Measurements from ENCODE around the gene ASPN.

DNA sequence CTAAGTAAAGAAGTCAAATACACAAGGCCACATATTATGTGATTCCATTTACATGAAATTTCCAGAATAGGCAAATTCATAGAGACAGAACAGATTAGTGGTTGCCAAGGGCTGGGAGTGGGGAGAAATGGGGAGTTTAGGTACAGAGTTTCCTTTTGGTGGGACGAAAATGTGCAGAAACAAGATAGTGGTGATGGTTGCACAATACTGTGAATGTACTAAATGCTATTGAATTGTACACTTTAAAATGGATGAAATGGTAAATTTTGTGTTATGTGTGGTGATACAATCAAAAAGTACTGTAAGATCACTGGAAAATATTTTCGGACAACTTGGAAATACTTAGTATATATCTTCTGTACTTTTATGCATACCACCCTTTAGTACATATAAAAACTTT, 38.5 kb upstream of the ASPN start:
- TF ChIP-seq, protein P1, sequence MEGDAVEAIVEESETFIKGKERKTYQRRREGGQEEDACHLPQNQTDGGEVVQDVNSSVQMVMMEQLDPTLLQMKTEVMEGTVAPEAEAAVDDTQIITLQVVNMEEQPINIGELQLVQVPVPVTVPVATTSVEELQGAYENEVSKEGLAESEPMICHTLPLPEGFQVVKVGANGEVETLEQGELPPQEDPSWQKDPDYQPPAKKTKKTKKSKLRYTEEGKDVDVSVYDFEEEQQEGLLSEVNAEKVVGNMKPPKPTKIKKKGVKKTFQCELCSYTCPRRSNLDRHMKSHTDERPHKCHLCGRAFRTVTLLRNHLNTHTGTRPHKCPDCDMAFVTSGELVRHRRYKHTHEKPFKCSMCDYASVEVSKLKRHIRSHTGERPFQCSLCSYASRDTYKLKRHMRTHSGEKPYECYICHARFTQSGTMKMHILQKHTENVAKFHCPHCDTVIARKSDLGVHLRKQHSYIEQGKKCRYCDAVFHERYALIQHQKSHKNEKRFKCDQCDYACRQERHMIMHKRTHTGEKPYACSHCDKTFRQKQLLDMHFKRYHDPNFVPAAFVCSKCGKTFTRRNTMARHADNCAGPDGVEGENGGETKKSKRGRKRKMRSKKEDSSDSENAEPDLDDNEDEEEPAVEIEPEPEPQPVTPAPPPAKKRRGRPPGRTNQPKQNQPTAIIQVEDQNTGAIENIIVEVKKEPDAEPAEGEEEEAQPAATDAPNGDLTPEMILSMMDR (IDR thresholded peaks at IDR 0.05; ENCODE audit: low read depth, low read length, missing input control): no peak
- no peak for TF ChIP-seq FOXA1 (IDR thresholded peaks at IDR 0.05)
- no peak for TF ChIP-seq YY1 (IDR thresholded peaks at IDR 0.05)
- TF ChIP-seq, protein P2, sequence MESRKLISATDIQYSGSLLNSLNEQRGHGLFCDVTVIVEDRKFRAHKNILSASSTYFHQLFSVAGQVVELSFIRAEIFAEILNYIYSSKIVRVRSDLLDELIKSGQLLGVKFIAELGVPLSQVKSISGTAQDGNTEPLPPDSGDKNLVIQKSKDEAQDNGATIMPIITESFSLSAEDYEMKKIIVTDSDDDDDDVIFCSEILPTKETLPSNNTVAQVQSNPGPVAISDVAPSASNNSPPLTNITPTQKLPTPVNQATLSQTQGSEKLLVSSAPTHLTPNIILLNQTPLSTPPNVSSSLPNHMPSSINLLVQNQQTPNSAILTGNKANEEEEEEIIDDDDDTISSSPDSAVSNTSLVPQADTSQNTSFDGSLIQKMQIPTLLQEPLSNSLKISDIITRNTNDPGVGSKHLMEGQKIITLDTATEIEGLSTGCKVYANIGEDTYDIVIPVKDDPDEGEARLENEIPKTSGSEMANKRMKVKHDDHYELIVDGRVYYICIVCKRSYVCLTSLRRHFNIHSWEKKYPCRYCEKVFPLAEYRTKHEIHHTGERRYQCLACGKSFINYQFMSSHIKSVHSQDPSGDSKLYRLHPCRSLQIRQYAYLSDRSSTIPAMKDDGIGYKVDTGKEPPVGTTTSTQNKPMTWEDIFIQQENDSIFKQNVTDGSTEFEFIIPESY (IDR thresholded peaks at IDR 0.05): no peak
- TF ChIP-seq RAD21 (IDR thresholded peaks at IDR 0.05): no peak
- TF ChIP-seq SP1 (IDR thresholded peaks at IDR 0.05): no peak
- TF ChIP-seq JUND (IDR thresholded peaks at IDR 0.05): no peak
- TF ChIP-seq TAF1 (conservative IDR thresholded peaks at IDR 0.05): no peak
- no peak for TF ChIP-seq GABPA (IDR thresholded peaks at IDR 0.05 in 1 of 2, conservative IDR thresholded peaks at IDR 0.05 in 1 of 2)
- TF ChIP-seq, protein P3, sequence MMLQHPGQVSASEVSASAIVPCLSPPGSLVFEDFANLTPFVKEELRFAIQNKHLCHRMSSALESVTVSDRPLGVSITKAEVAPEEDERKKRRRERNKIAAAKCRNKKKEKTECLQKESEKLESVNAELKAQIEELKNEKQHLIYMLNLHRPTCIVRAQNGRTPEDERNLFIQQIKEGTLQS (IDR thresholded peaks at IDR 0.05): no peak
- TF ChIP-seq, protein P4, sequence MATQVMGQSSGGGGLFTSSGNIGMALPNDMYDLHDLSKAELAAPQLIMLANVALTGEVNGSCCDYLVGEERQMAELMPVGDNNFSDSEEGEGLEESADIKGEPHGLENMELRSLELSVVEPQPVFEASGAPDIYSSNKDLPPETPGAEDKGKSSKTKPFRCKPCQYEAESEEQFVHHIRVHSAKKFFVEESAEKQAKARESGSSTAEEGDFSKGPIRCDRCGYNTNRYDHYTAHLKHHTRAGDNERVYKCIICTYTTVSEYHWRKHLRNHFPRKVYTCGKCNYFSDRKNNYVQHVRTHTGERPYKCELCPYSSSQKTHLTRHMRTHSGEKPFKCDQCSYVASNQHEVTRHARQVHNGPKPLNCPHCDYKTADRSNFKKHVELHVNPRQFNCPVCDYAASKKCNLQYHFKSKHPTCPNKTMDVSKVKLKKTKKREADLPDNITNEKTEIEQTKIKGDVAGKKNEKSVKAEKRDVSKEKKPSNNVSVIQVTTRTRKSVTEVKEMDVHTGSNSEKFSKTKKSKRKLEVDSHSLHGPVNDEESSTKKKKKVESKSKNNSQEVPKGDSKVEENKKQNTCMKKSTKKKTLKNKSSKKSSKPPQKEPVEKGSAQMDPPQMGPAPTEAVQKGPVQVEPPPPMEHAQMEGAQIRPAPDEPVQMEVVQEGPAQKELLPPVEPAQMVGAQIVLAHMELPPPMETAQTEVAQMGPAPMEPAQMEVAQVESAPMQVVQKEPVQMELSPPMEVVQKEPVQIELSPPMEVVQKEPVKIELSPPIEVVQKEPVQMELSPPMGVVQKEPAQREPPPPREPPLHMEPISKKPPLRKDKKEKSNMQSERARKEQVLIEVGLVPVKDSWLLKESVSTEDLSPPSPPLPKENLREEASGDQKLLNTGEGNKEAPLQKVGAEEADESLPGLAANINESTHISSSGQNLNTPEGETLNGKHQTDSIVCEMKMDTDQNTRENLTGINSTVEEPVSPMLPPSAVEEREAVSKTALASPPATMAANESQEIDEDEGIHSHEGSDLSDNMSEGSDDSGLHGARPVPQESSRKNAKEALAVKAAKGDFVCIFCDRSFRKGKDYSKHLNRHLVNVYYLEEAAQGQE (IDR thresholded peaks at IDR 0.05): no peak
- no peak for TF ChIP-seq RXRA (IDR thresholded peaks at IDR 0.05)

Measured in liver (tissue), 3 donors.